GM12891 (cell line): ENCODE data around the gene TBL3.

Source experiments
- PAX5 ChIP-seq: IDR thresholded peaks from 2 replicates; pipeline ENCODE4 v1.6.1; 2011; ENCODE audit warnings: low read length, moderate library complexity, mild to moderate bottlenecking; ENCODE audit not compliant: insufficient read depth, severe bottlenecking
- POLR2A ChIP-seq: IDR thresholded peaks from 2 replicates; pipeline ENCODE4 v1.6.1; 2011; ENCODE audit warnings: low read depth, low read length, control low read depth
- POLR2AphosphoS5 ChIP-seq: IDR thresholded peaks from 2 replicates; pipeline ENCODE4 v1.6.1; 2011; ENCODE audit warnings: low read depth, low read length, control low read depth
- SPI1 ChIP-seq: IDR thresholded peaks from 2 replicates; pipeline ENCODE4 v1.6.1; 2011; ENCODE audit warnings: low read depth, low read length, control low read depth
- TAF1 ChIP-seq: IDR thresholded peaks from 2 replicates; pipeline ENCODE4 v1.6.1; 2011; ENCODE audit warnings: low read depth, low read length, control low read depth

GRCh38 chr16:2015117-2015946 lies 43.5 kb downstream of the TBL3 start:
- TF ChIP-seq POLR2A, result no peak
- TF ChIP-seq POLR2AphosphoS5, result no peak
- TF ChIP-seq TAF1, result no peak
- TF ChIP-seq SPI1, result no peak
- no peak for TF ChIP-seq PAX5
